ENCODE data around the gene TMEM225B. TPM values are rescaled to one million over a fixed set of nuclear protein-coding genes. Genes with fewer than 3 reads are reported as not detected.

Gene TMEM225B
- total RNA-seq, 1 donor from 2014 or later = 1.2 TPM

GRCh38 chr7:99617192-99617781 lies 19.2 kb downstream of the TMEM225B start:
- Histone ChIP-seq H3K4me3 (peak overlapping the region; percentile 93 to 96), H3K27me3 (no peaks in the 10 kb centered on the region), H3K36me3 (peaks cover 0 to 36% of the 10 kb centered on the region in 2 donors), H3K9me3 (no peaks in the 10 kb centered on the region), H3K27ac (peak overlapping the region; percentile 78), H3K4me1 (peaks cover 18% of the 10 kb centered on the region)
- intact Hi-C loops (cut with DNase I) = no loop called here
- peak in 1 of 2 donors; percentile 67 for DNase-seq (ENCODE audit: extremely low spot score in 2 of 2)
- TF ChIP-seq POLR2AphosphoS5 (IDR thresholded peaks at IDR 0.05; ENCODE audit: insufficient read depth in 1 of 2, low read depth in 1 of 2) (no peak), POLR2A (IDR thresholded peaks at IDR 0.05) (no peak), CTCF (IDR thresholded peaks at IDR 0.05) (no peak)

- Histone ChIP-seq H3K4me3 (no peak overlapping the region), H3K36me3 (peaks cover 0 to 50% of the 10 kb centered on the region in 2 donors), H3K9me3 (no peaks in the 10 kb centered on the region), H3K27ac (no peak overlapping the region), H3K4me1 (peaks cover 25% of the 10 kb centered on the region), H3K27me3 (no peaks in the 10 kb centered on the region)
- intact Hi-C loops (cut with DNase I) = no loop called here
- TF ChIP-seq POLR2AphosphoS5 (IDR thresholded peaks at IDR 0.05; ENCODE audit: insufficient read depth in 1 of 2, low read depth in 1 of 2) (no peak), CTCF (IDR thresholded peaks at IDR 0.05) (no peak), POLR2A (IDR thresholded peaks at IDR 0.05) (no peak)
- no peak for DNase-seq (ENCODE audit: extremely low spot score in 2 of 2)
Measured at GRCh38 chr7:99618726-99619125, 20.7 kb downstream of the TMEM225B start.

- intact Hi-C loops (cut with DNase I) = no loop called here
- Histone ChIP-seq H3K36me3 (peaks cover 0 to 59% of the 10 kb centered on the region in 2 donors), H3K27ac (no peak overlapping the region), H3K27me3 (no peaks in the 10 kb centered on the region), H3K4me3 (no peak overlapping the region), H3K4me1 (peaks cover 25% of the 10 kb centered on the region), H3K9me3 (no peaks in the 10 kb centered on the region)
- no peak for TF ChIP-seq CTCF (IDR thresholded peaks at IDR 0.05)
- TF ChIP-seq POLR2AphosphoS5 (IDR thresholded peaks at IDR 0.05; ENCODE audit: insufficient read depth in 1 of 2, low read depth in 1 of 2) = no peak
- no peak for TF ChIP-seq POLR2A (IDR thresholded peaks at IDR 0.05)
- DNase-seq (ENCODE audit: extremely low spot score in 2 of 2) = peak in 1 of 2 donors; percentile 77
Measured at GRCh38 chr7:99619571-99620130, 21.6 kb downstream of the TMEM225B start.

- TF ChIP-seq POLR2A (IDR thresholded peaks at IDR 0.05) (no peak), CTCF (IDR thresholded peaks at IDR 0.05) (no peak), POLR2AphosphoS5 (IDR thresholded peaks at IDR 0.05; ENCODE audit: insufficient read depth in 1 of 2, low read depth in 1 of 2) (no peak)
- H3K27me3 ChIP-seq = no peaks in the 10 kb centered on the region
Measured at GRCh38 chr7:99621271-99621670, 23.2 kb downstream of the TMEM225B start.

GRCh38 chr7:99622596-99622995 lies 24.5 kb downstream of the TMEM225B start:
- Histone ChIP-seq H3K36me3 (peaks cover 0 to 80% of the 10 kb centered on the region in 2 donors), H3K27ac (no peak overlapping the region), H3K4me1 (peaks cover 14% of the 10 kb centered on the region), H3K27me3 (no peaks in the 10 kb centered on the region), H3K9me3 (no peaks in the 10 kb centered on the region), H3K4me3 (no peak overlapping the region)
- DNase-seq (ENCODE audit: extremely low spot score in 2 of 2) = peak in 1 of 2 donors; percentile 44
- TF ChIP-seq CTCF (IDR thresholded peaks at IDR 0.05) = no peak
- TF ChIP-seq POLR2A (IDR thresholded peaks at IDR 0.05) = no peak
- no peak for TF ChIP-seq POLR2AphosphoS5 (IDR thresholded peaks at IDR 0.05; ENCODE audit: insufficient read depth in 1 of 2, low read depth in 1 of 2)
- intact Hi-C loops (cut with DNase I) = no loop called here

More at GRCh38 chr7:99621271-99621670, 23.2 kb downstream of the TMEM225B start:
- peak in 1 of 2 donors; percentile 56 for DNase-seq (ENCODE audit: extremely low spot score in 2 of 2)
- H3K4me3 ChIP-seq = no peak overlapping the region
- intact Hi-C loops (cut with DNase I) = no loop called here
- no peaks in the 10 kb centered on the region for H3K9me3 ChIP-seq
- H3K4me1 ChIP-seq = peaks cover 21% of the 10 kb centered on the region
- peaks cover 0 to 74% of the 10 kb centered on the region in 2 donors for H3K36me3 ChIP-seq
- no peak overlapping the region for H3K27ac ChIP-seq
